Common myeloid progenitor, CD34-positive (primary cell): ENCODE data around the gene GNG4. TPM values are rescaled to one million over a fixed set of nuclear protein-coding genes. Genes with fewer than 3 reads are reported as not detected.

Source experiments
- CTCF ChIA-PET: fragments of 350-600 bp; sonication (Branson Sonifier 250); formaldehyde crosslinking; loops from one replicate; lab custom pipeline; 2021; ENCODE audit warnings: antibody characterized with exemption; lab: Charles Lee
- POLR2A ChIA-PET: fragments of 350-600 bp; sonication (Branson Sonifier 250); formaldehyde crosslinking; loops from one replicate; lab custom pipeline; 2021; ENCODE audit warnings: antibody characterized with exemption; lab: Charles Lee
- DNase-seq, 3 donors: peaks; one replicate each; pipeline versions ENCODE4 v3.0.0 to v3.0.0-alpha.2; 2013
- H3K27ac ChIP-seq, 2 experiments: 1 replicate in 1 of 2; 2 replicates in 1 of 2; pipeline ENCODE4 v1.7.0; 2013; ENCODE audit warnings: inconsistent platforms in 2 of 2, low read length in 2 of 2, mild to moderate bottlenecking in 2 of 2, low read depth in 1 of 2, moderate library complexity in 1 of 2; ENCODE audit not compliant: severe bottlenecking in 2 of 2, insufficient read depth in 1 of 2, poor library complexity in 1 of 2
- H3K27me3 ChIP-seq, 5 experiments: replicated peaks in 2 of 5; 1 replicate in 3 of 5; 2 replicates in 2 of 5; pipeline versions ENCODE4 v1.6.1 to v1.7.0; 2013; ENCODE audit warnings: low read length in 4 of 5, mild to moderate bottlenecking in 2 of 5, moderate library complexity in 2 of 5, inconsistent platforms in 1 of 5; ENCODE audit not compliant: insufficient read depth in 5 of 5, control insufficient read depth in 4 of 5
- H3K36me3 ChIP-seq, 4 experiments: 1 replicate in 2 of 4; 2 replicates in 2 of 4; pipeline versions ENCODE4 v1.6.1 to v1.7.0; 2013; ENCODE audit warnings: low read length in 3 of 4, control low read depth in 1 of 4, mild to moderate bottlenecking in 1 of 4; ENCODE audit not compliant: control insufficient read depth in 4 of 4, insufficient read depth in 4 of 4
- H3K4me1 ChIP-seq, 4 experiments: 1 replicate in 3 of 4; 2 replicates in 1 of 4; pipeline versions ENCODE4 v1.6.1 to v1.7.1; 2013; ENCODE audit warnings: low read length in 3 of 4, mild to moderate bottlenecking in 3 of 4, control low read depth in 1 of 4, inconsistent platforms in 1 of 4, moderate library complexity in 1 of 4; ENCODE audit not compliant: control insufficient read depth in 4 of 4, insufficient read depth in 4 of 4; ENCODE audit errors: control extremely low read depth in 1 of 4
- H3K4me3 ChIP-seq, 7 experiments: 1 replicate in 4 of 7; 2 replicates in 3 of 7; pipeline versions ENCODE4 v1.5.1 to v1.7.0; 2013; ENCODE audit warnings: mild to moderate bottlenecking in 7 of 7, low read length in 6 of 7, moderate library complexity in 6 of 7, inconsistent platforms in 2 of 7, low read depth in 2 of 7, control low read depth in 1 of 7; ENCODE audit not compliant: insufficient read depth in 4 of 7, control insufficient read depth in 1 of 7; ENCODE audit errors: extremely low read depth in 1 of 7
- H3K9me3 ChIP-seq, 5 experiments: 1 replicate in 4 of 5; 2 replicates in 1 of 5; pipeline versions ENCODE4 v1.6.1 to v1.7.1; 2013; ENCODE audit warnings: low read length in 4 of 5, mild to moderate bottlenecking in 2 of 5, inconsistent platforms in 1 of 5, low read depth in 1 of 5, moderate library complexity in 1 of 5; ENCODE audit not compliant: control insufficient read depth in 4 of 5, insufficient read depth in 2 of 5; ENCODE audit errors: control extremely low read depth in 1 of 5
- WGBS: methylation state at CpG from one replicate; pipeline ENCODE4 v1.1.5; 2013; ENCODE audit not compliant: insufficient coverage; 5-methylcytosine and 5-hydroxymethylcytosine counted together
- polyA plus RNA-seq: library from polyadenylated mRNA; unstranded; fragments of 120-200 nt; gene quantifications from one replicate; pipeline ENCODE4 v1.2.1, GENCODE V29; 2013

GNG4 gene
- 2.0 TPM for polyA plus RNA-seq

- peaks cover 0 to 9% (median 3%) of the 10 kb centered on the region in 5 experiments for H3K9me3 ChIP-seq
- WGBS: under 1% methylated on average over 45 of the region's 111 CpGs
- peak in 2 of 3 donors; percentile 42 to 60 for DNase-seq
- POLR2A ChIA-PET: interaction anchor here (0.6 kb wide), 1 partner anchor 84 kb away, joined by 3 read pairs; no protein-coding TSS in a partner anchor
- peak within 1 kb of the TSS; percentile 23 to 70 (median 61) for H3K4me3 ChIP-seq
- CTCF ChIA-PET: interaction anchor here (1.2 kb wide), 1 partner anchor 47 kb away, joined by 3 read pairs; no protein-coding TSS in a partner anchor
- H3K27ac ChIP-seq: no peak within 1 kb of the TSS
- H3K27me3 ChIP-seq: peaks cover 2 to 80% (median 31%) of the 10 kb centered on the region in 5 experiments
- H3K4me1 ChIP-seq: peaks cover 0 to 26% (median 24%) of the 10 kb centered on the region in 4 experiments
- H3K36me3 ChIP-seq: no peaks in the 10 kb centered on the region
These were observed at the start of gene GNG4 for GRCh38 chr1:235649368-235650163. Gene GNG4 (minus strand): TSS chr1:235649784. CDS start chr1:235583838, 65,946 bp downstream.

DNA sequence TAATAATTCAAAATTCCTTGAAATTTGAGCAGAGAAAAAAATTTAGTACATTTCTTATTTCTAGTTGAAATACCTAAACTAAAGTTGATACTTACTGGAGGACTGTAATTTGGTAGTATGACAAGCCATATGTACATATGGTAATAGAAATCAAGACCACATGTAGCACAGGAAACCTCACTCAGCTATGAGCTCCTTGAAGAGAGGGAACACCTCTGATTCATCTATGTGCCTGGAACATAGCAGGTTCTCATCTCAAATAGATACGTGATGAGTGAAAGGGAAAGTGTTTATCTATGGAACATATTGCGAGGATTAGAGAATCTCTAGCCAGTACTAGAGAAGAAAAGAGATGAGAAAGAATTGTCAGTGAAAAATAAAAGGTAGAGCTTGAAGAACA lies 47.9 kb upstream of the GNG4 start:
- Histone ChIP-seq H3K27me3 (no peaks in the 10 kb centered on the region), H3K9me3 (no peaks in the 10 kb centered on the region), H3K27ac (no peak overlapping the region), H3K4me3 (no peak overlapping the region), H3K36me3 (peaks cover 9 to 25% (median 20%) of the 10 kb centered on the region in 4 experiments), H3K4me1 (no peaks in the 10 kb centered on the region)
- 85% methylated on average over 2 of the region's 2 CpGs for WGBS
- ChIA-PET POLR2A (no interaction called here), CTCF (no interaction called here)
- no peak for DNase-seq

DNA sequence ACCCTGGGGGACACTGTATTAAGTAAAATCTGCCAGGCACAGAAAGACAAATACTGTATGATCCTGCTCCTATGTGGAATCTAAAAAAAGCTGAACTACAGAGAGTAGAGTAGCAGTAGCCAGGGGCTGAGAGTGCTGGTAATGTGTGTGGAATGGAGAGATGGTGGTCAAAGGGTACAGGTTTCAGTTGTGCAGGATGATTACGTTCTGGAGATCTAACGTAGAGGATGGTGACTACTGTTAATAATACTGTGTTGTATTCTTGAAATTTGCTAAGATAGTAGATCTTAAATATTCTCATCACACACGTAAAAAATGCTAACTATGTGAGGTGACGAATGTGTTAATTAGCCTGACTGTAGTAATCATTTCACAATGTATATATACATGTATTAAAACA lies 39.8 kb upstream of the GNG4 start:
- WGBS: no CpG with 5 or more reads among the region's 4 CpGs
- no peaks in the 10 kb centered on the region for H3K4me1 ChIP-seq
- peaks cover 0 to 12% (median 6%) of the 10 kb centered on the region in 4 experiments for H3K36me3 ChIP-seq
- H3K9me3 ChIP-seq: no peaks in the 10 kb centered on the region
- CTCF ChIA-PET: no interaction called here
- no peak overlapping the region for H3K4me3 ChIP-seq
- no peaks in the 10 kb centered on the region for H3K27me3 ChIP-seq
- no peak overlapping the region for H3K27ac ChIP-seq
- no peak for DNase-seq
- POLR2A ChIA-PET: no interaction called here

- 100% methylated on average over 2 of the region's 3 CpGs for WGBS
- DNase-seq: no peak
- H3K27me3 ChIP-seq: no peaks in the 10 kb centered on the region
- H3K4me1 ChIP-seq: no peaks in the 10 kb centered on the region
- POLR2A ChIA-PET: no interaction called here
- H3K36me3 ChIP-seq: peaks cover 0 to 10% (median 4%) of the 10 kb centered on the region in 4 experiments
- no peak overlapping the region for H3K27ac ChIP-seq
- CTCF ChIA-PET: no interaction called here
- no peaks in the 10 kb centered on the region for H3K9me3 ChIP-seq
- no peak overlapping the region for H3K4me3 ChIP-seq
These were observed 38.5 kb upstream of the GNG4 start for GRCh38 chr1:235688096-235688495.

DNA sequence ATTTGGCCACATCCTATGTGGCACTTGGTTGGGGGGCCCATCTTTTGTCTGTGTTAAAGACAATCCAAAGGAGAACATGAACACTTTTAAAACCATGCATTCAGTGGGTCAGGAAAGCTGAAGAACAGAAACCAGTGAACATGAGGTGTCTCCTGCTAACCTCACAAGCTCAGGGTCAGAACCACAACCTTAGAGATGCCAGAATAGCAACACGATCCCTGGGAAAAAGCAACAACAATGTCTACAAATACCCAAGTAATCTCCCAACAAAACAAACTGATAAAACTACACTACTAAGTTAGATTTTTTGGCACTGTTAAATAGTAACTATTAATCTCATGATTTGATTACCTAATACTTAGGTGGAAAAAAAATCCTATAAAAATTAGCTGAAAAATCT lies 34.1 kb upstream of the GNG4 start:
- Histone ChIP-seq H3K27ac (no peak overlapping the region), H3K9me3 (no peaks in the 10 kb centered on the region), H3K4me3 (no peak overlapping the region), H3K4me1 (no peaks in the 10 kb centered on the region), H3K27me3 (no peaks in the 10 kb centered on the region), H3K36me3 (peaks cover 0 to 4% (median 0%) of the 10 kb centered on the region in 4 experiments)
- WGBS: no CpG with 5 or more reads among the region's 1 CpG
- ChIA-PET CTCF (interaction anchor here (0.7 kb wide), 2 partner anchors 196 to 563 kb away, joined by 3 read pairs; no protein-coding TSS in a partner anchor), POLR2A (interaction anchor here (0.6 kb wide), 1 partner anchor 330 kb away, joined by 3 read pairs; no protein-coding TSS in a partner anchor)
- no peak for DNase-seq

DNA sequence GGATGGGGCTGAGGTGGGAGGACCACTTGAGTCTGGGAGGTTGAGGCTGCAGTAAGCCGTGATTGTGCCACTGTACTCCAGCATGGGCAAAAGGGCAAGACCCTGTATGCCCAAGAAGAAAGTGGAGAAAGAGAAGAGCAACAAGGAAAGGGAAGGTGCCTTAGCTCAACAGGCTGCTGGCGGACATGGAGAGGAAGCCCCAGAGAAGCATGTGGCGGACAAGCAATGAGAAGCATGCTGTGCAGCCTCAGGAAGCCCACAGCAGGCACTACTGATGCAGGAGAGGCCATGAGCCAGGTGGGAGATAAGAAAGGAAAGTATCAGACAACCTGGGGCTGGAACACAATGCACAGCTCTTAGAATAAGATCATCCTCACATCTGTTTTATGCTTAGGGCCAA lies 32.6 kb upstream of the GNG4 start:
- H3K4me1 ChIP-seq: no peaks in the 10 kb centered on the region
- no peak overlapping the region for H3K27ac ChIP-seq
- DNase-seq: no peak
- H3K9me3 ChIP-seq: no peaks in the 10 kb centered on the region
- ChIA-PET POLR2A (no interaction called here), CTCF (no interaction called here)
- 97% methylated on average over 3 of the region's 3 CpGs for WGBS
- H3K27me3 ChIP-seq: no peaks in the 10 kb centered on the region
- H3K4me3 ChIP-seq: no peak overlapping the region
- peaks cover 0 to 5% (median under 1%) of the 10 kb centered on the region in 4 experiments for H3K36me3 ChIP-seq

GRCh38 chr1:235679644-235680043 lies 30.1 kb upstream of the GNG4 start:
- no peak for DNase-seq
- Histone ChIP-seq H3K36me3 (peaks cover 11 to 24% (median 18%) of the 10 kb centered on the region in 4 experiments), H3K4me1 (no peaks in the 10 kb centered on the region), H3K9me3 (peaks cover 0 to 18% (median 8%) of the 10 kb centered on the region in 5 experiments), H3K4me3 (no peak overlapping the region), H3K27me3 (no peaks in the 10 kb centered on the region), H3K27ac (no peak overlapping the region)
- 97% methylated on average over 3 of the region's 3 CpGs for WGBS
- POLR2A ChIA-PET: no interaction called here
- CTCF ChIA-PET: interaction anchor here (0.6 to 1.4 kb wide), 2 partner anchors 11 to 258 kb away, joined by 3 read pairs; no protein-coding TSS in a partner anchor
